ENCODE results near the gene SRSF7.
"Not testable (repeated sequence)": the region's sequence is repeated elsewhere in the genome, so short reads cannot be mapped to it uniquely, and the experiment has no call there.

SRSF7 gene

DNA sequence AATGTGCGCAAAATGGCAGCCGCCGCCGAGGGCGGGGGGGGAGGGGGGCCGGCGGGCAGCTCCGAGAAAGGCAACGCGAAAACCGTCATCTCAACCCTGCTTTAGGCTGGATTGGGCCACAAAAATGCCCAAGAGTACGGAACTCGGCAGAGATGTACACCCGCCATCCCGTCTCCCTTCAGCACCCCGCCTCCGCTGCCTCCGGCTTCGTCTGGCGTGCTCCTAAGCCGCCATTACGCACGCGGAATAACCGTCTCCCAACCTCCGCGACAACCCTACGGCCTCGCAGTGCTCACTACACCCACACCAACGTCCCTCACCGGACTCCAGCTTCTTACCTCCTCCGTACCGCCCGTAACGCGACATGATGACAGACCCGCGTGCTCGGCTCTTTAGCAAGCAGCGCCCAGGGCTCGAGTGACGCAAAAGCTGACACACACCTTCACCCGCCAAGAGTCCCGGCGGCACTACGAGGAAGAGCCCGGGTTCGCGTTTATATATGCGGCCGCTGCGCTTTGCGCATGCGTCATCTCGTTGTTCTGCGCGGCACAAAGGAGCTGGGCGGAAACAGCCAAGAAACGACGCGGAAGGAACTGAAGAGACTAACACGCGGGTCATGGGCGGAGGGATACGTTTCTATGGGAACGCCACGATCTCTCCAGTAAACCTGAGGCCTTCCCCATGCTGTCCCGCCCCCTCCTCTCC lies at the start of gene SRSF7:
TSS of gene SRSF7 (minus strand) at position 471 of the 705 bp plus-strand sequence. CDS start at position 366, 105 bp downstream.
- peak; percentile 99 to 100 for DNase-seq

DNA sequence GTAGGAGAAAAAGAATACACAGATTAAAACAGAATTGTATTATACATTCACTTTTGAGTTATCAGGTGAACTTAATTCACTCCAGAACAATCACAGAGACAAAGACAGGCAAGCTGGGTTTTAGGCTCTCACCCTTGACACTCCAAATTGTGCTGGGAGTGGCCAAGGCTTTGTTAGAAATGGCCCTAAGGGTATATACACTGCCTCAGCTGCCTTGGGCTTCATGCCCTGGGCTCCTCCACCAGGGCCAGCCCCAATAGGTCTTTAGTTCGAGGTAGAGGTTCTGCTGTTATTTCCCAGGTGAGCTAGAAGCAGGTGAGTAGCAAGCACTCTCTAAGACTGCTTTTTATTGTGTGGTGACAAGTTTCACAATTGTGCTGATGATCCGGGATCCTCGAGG lies 46.8 kb upstream of the SRSF7 start:
- DNase-seq, result no peak

DNA sequence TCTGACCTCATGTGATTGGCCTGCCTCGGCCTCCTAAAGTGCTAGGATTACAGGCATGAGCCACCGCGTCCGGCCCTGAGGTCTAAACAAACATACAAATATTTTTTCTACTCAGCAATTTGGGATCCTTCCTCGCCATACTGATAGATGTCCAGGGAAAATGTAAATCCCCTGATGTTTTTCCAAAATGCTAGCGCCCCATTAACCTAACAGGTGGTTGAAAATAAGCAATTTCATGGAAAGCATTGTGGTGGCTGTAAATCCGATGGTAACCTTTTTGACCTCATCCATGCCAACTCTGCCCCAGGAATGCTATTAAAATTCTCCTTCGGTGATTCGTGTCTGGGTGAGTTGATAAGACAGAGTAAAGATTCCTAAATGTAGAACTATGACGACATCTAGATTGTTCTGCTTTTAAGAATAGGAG lies 46.1 kb upstream of the SRSF7 start:
- DNase-seq, result no peak

DNA sequence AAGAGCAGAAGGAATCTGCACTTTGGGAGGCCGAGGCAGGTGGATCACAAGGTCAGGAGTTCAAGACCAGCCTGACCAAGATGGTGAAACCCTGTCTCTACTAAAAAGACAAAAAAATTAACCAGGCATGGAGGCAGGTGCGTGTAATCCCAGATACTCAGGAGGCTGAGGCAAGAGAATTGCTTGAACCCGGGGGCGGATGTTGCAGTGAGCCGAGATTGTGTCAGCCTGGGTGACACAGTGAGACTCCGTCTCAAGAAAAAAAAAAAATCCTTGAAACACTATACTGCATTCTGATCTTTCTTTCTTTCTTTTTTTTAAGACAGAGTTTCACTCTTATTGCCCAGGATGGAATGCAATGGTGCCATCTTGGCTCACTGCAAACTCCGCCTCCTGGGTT lies 43.9 kb upstream of the SRSF7 start:
- DNase-seq, result not testable (repeated sequence)

DNA sequence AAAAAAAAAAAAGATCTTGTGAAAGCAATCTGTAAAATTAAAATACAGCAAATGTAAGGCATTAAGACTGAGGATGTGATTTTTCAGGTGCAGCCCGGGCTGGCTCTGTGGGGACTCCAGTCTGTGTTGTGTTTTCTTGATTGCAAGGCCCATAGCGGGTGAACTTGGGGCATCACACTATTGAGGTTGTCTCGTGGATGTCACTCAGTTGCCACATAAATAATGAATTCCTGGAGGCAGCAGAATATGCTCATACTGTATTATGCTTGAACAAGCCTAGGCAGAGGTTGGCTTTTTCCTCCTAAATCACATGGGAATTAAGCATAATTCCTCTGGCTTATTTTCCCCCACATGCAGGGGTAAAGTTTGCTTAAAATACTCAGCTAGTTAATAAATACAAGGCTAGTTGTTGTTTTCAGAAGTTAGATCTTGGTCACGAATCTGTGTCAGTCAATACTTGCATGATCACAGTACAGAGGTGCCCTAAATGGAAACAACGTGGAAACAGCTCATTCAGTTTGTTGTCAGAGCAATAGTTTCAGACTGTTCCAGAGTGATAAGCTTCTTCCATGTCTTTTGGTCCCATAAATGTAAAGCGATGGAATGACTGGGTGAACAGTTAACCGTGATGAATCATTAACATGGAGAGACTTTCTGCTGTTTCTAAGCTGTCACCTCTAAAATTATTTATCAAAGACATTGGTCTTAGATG lies 43.2 kb upstream of the SRSF7 start:
- DNase-seq, result no peak

DNA sequence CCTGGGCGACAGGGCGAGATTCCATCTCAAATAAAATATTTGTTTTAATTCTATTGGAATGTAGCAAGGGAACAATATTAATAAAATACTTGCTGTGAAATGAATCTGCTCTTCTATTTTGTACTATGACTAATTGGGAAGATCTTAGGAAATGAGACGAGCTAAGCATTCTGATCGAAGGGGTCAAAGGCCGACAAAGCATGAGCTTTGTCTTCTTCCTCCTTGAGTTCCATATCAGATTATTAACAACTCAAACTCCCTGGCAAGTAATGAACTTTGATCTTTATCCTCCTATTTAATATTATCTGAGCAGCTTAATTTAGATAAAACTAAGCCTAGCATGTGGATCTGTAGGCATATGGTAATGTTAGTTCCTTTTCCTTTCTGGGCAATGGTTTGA lies 42.4 kb upstream of the SRSF7 start:
- no peak for DNase-seq

DNA sequence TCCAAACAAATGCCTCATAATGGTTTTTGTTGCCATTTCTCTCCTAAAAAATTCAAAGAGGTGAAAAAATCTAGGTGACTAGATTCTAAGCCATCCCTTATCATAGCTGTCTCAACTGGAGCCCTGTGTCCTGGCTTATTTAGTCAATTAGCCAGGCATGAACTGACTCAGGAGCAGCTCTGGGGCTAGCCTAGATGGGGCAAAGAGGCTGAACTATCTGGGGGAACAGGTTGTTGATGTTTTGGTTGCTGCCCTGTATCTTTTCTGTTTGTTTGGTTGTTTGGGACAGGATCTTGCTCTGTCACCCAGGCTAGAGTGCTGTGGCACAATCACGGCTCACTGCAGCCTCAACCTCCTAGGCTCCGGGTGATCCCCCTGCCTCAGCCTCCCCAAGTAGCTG lies 41.6 kb upstream of the SRSF7 start:
- DNase-seq, result no peak

DNA sequence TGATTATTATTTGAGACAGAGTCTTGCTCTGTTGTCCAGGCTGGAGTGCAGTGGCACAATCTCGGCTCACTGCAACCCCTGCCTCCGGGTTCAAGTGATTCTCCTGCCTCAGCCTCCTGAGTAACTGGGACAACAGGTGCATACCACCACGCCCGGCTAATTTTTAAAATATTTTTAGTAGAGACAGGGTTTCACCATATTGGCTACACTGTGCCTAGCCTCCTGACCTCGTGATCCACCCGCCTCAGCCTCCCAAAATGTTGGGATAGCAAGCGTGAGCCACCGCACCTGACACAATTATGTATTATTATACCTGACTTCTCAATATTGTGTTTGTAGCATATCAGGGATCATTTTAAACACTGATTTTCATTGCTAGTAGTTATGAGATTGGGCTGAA lies 41.2 kb upstream of the SRSF7 start:
- DNase-seq, result not testable (repeated sequence)

DNA sequence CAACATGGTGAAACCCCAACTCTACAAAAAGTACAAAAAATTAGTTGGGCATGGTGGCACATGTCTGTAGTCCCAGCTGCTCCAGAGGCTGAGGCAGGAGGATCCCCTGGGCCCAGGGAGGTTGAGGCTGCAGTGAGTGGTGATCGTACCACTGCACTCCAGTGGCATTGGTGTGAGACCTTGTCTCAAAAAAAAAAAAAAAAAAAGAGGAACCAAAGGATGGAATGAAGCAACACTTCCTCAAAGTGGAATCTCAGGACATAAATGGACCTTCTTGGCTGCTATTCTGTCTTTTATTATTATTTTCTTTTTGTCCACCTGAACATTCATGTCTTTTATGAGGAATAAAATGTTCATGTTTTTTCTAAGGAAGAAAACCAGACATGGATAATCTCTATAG lies 40.6 kb upstream of the SRSF7 start:
- DNase-seq, result no peak

DNA sequence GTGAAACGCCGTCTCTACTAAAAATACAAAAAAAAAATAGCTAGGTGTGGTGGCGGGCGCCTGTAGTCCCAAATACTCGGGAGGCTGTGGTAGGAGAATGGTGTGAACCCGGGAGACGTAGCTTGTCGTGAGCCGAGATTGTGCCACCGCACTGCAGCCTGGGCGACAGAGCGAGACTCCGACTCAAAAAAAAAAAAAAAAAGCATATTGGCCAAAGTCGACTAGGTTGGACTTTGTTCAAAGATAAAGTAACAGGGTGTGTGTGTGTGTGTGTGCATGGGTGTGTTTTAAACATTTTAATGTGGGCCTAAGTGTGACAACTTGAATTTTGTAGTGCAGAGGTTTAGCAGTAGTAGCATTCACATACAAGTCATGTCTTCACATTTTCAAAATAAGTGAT lies 38.5 kb upstream of the SRSF7 start:
- no peak for DNase-seq

DNA sequence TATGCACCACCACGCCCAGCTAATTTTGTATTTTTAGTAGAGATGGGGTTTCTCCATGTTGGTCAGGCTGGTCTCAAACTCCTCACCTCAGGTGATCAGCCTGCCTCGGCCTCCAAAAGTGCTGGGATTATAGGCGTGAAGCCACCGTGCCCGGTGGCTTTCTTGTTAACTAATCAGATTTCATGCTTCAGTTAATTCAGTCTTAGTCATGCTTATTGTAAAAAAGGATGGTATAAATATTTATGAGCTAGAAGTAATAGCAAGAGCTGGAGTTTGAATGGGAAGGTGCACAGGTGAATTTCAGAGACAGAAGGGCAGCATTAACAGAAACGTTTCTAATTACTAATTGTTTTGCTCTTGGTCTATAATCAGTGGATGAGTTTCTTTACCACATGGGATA lies 37.1 kb upstream of the SRSF7 start:
- no peak for DNase-seq

DNA sequence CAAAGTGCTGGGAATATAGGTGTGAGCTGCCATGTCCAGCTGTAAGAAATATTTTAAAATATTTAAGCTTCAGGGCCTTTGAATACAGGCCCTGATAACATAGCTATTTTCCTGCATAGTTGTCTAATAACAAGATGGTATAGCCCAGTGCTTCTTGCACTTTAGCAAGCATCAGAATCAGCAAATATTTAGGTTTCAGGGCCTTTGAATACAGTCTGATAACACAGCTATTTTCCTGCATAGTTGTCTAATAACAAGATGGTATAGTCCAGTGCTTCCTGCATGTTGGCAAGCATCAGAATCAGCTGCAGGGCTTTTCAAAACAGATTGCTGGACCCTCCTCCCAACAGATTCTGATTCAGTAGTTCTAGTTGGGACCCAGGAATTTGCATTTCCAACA lies 32.4 kb upstream of the SRSF7 start:
- DNase-seq, result no peak

DNA sequence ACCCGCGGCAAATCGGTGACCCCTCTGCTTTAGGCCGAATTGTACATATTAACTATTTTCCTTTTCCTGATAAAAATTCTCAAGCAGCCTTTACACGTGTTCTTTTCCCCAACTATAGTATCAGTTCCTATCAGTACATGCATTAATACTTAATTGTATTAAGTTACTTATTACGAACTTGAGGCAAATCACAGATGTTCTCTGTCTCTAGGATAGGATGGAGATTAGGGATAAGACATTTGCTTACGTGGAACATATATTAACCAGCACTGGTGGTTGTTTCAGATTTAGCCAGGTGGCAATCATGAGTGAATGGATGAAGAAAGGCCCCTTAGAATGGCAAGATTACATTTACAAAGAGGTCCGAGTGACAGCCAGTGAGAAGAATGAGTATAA lies 27.5 kb upstream of the SRSF7 start:
- DNase-seq, result no peak

DNA sequence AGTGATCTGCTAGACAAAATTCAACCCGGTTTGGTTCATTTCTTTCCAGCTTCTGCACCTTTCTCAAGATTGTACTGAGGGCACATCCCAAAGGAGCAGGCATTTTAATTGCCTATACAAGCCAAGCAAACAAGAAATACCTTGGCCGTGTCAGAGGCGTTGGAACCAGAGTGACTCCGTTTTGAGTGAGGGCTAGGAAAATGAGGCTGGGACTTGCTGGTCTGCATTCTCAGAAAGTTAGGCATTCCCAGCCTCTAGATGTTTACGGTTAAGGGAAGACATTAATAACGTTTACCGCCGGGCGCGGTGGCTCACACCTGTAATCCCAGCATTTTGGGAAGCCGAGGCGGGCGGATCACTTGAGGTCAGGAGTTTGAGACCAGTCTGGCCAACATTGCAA lies 25.4 kb upstream of the SRSF7 start:
- DNase-seq, result no peak

DNA sequence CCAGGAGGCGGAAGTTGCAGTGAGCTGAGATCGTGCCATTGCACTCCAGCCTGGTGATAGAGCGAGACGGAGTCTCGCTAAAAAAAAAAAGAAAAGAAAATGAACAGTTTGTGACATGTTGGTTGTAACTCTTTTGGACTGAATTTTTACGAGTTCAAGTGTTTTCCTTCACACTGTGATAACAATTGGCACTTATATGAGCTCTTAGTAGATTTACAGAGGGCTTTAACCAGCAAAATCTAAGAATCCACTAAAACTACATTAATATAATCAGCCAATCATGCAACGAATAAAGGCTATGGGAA lies 24.7 kb upstream of the SRSF7 start:
- DNase-seq, result no peak

DNA sequence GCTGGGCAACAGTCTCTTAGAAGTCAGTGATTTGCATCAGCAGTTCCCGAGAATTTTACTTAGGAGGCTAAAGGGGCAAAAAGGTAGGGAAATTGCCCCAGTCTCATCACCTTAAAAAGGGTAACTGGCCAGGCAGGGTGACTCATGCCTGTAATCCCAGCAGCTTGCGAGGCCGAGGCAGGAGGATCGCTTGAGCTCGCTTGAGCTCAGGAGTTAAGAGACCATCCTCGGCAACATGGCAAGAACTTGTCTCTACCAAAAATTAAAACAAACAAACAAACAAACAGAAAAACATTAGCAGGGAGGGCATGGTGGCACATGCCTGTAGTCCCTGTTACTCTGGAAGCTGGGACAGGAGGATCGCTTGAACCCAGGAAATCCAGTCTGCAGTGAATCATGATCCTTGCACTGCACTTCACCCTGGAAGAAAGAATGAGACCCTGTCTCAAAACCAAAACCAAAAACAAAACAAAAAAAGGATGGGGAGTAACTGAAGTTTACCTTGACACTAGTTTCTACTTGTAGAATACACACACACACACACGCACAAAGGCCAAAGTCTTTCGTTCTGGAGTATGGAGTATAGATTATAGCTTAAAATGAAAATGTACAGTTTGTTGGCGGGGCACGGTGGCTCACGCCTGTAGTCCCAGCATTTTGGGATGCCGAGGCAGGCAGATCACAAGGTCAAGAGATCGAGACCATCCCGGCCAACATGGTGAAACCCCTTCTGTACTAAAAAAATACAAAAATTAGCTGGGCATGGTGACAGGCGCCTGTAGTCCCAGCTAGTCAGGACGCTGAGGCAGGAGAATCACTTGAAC lies 24.1 kb upstream of the SRSF7 start:
- DNase-seq, result no peak

DNA sequence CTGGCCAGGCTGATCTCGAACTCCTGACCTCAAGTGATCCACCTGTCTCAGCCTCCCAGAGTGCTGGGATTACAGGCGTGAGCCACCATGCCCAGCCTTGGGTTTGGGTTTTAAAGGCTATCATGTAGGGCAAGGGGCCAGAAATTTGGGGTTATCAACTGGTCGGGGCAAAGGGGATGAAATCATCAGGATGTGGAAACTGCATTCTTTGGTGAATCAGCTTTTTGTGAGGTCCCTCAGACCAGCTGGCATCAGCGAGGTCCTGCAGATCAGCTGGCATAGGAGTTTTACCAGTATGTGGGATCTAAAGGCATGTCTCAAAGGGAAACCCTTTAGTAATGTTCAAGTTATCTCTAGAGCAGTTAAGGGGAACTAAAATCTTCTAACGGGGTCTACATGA lies 20.5 kb upstream of the SRSF7 start:
- DNase-seq, result no peak

DNA sequence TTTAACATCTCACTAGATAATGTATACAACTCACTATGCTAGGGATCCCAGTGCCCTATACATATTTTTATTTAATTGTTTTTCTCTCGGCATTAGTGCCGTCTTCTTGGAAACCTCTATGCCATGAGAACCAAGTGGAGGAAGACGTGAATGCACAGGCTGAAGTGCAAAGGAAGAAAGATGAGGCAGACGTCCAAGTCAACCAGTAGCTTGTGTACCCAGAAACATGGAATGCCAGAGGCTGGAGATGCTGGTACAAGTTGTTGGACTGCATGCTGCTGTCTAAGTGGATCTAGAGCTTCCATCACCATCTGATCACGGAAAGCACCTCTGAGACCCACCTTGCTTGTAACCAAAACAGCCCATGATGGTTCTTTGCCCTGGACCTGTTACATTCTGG lies 14.4 kb upstream of the SRSF7 start:
- DNase-seq, result no peak

DNA sequence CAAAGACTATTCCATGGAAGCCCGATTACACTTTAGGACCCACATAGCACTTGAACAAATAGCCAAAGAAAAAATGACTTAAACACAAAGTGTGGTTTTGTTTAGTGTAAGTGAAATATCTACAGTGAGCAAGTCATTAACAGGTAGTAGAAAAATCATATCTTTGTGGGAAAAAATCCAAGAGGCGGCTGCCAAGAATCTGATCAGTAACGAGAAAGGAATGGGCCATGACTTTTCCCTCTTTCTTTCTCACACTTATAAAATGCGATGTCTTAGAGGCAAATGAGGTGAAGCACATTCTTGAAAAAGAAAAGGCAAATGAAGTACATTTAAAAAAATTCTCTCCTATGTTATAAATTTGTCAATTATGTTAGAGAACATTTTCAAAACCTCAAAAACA lies 14.0 kb upstream of the SRSF7 start:
- no peak for DNase-seq

DNA sequence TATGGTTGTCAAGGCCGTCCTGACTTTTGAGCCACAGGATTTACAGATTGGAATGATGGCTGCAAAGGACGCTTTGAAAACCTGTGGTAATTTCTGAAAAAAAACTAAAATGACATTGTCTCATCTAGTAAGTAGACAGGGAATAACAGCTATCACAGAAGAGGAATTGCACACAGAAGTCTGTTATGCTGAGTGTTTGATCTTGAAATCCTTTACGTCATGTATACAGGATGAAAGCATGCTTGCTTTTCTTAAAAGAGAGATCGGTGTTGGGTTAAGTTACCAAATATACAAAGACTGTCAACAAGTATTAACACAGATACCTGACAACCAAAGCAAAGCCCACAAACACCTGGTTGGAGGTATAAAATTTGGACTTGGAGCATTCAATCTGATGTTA lies 12.6 kb upstream of the SRSF7 start:
- no peak for DNase-seq

DNA sequence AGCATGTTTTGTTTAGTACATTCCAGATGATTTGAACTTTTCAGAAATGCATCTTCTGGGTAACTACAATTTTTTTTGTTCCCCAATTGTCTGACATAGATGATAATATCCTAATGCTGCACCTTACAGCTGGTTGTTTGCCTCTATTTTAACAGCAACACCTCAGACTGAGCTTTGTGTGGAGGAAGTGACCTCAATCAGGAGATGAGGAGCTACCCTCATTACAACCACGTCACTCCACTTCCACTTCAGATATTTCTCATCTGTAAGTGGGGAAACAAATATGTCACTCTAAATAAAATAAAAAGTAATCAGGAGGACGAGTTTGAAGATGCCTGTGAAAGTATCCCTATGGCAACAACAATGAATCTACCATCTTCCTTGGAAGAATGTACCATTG lies 12.1 kb upstream of the SRSF7 start:
- DNase-seq, result no peak

DNA sequence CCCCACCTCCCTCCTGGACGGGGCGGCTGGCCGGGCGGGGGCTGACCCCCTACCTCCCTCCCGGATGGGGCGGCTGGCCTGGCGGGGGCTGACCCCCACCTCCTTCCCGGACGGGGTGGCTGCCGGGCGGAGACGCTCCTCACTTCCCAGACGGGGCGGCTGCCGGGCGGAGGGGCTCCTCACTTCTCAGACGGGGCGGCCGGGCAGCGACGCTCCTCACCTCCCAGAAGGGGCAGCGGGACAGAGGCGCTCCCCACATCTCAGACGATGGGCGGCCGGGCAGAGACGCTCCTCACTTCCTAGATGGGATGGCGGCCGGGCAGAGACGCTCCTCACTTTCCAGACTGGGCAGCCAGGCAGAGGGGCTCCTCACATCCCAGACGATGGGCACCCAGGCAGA lies 4.7 kb upstream of the SRSF7 start:
- DNase-seq, result not testable (repeated sequence)

DNA sequence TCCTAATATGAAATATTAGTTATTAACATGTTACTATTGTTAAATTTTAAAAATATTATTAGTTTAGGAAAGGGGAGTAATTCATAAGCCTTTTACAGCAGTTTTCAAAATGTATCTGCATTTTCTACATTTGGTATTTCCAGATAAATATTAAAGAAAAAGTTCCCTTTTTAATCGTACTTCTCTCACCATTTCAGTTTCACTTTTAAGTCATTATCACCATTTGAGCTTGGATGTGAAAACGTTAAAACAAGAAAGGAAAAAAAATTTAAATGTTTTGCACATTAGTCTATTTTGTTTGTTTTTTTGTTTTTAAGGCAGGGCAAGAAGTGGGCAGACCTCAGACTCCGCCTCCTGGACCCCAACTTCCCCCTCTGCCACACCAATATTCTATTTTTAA lies 3.3 kb upstream of the SRSF7 start:
- no peak for DNase-seq

DNA sequence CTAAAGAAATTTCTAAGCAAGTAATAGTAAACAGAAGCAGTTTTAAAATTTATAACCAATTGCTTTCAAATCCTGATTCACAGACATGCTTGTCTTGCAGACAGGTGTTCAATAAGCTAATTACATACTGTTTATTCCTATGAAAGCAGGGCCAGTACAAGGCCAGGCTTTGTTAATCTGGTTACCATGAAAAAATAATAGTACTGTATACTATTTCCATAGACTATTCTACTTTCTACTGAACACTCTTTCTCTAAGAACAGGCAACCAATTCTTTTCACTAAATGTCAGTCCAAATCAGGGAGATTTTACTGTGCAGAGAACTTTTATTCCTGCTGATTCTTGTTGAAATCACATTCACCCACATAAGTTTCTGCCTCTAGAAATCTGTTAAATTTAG lies 2.9 kb upstream of the SRSF7 start:
- DNase-seq, result no peak

All from NCI-H2081 (cell line).